Sigmoid colon (tissue), 7 donors: Measurements from ENCODE around the gene TRAM2. TPM values are rescaled to one million over a fixed set of nuclear protein-coding genes. Genes with fewer than 3 reads are reported as not detected.
A peak's percentile ranks its signal among the peaks of the same experiment; 100 is the strongest.

Experiments
- DNase-seq: peaks from one replicate; pipeline ENCODE4 v3.0.0-alpha.2; 2019
- H3K27ac ChIP-seq, 4 donors: fragments of 200-600 bp; sonication (generic); one replicate each; pipeline ENCODE4 v1.5.1; 2016 to 2019; ENCODE audit warnings: mild to moderate bottlenecking in 1 of 4
- H3K27me3 ChIP-seq, 3 donors: fragments of 200-600 bp; sonication (generic); one replicate each; pipeline ENCODE4 v1.5.1; 2019; ENCODE audit warnings: mild to moderate bottlenecking in 1 of 3
- H3K36me3 ChIP-seq, 4 donors: fragments of 200-600 bp; sonication (generic); one replicate each; pipeline ENCODE4 v1.5.1; 2016 to 2019
- H3K4me1 ChIP-seq, 4 donors: fragments of 200-600 bp; sonication (generic); one replicate each; pipeline ENCODE4 v1.5.1; 2017 to 2019
- H3K4me3 ChIP-seq, 4 donors: fragments of 200-600 bp; sonication (generic); one replicate each; pipeline ENCODE4 v1.5.1; 2017 to 2019; ENCODE audit warnings: mild to moderate bottlenecking in 2 of 4, moderate library complexity in 1 of 4
- H3K9me3 ChIP-seq, 4 donors: fragments of 200-600 bp in 3 of 4; sonication (generic) in 3 of 4; one replicate each; pipeline versions ENCODE4 v1.5.1 to v1.6.1; 2013 to 2019
- CTCF ChIP-seq, 4 experiments: fragments of 450-650 bp in 3 of 4; fragments of 200-600 bp in 1 of 4; IDR thresholded peaks; one replicate each; pipeline ENCODE4 v1.5.1; 2016 to 2019; ENCODE audit warnings: antibody characterized with exemption in 4 of 4, mild to moderate bottlenecking in 3 of 4, moderate library complexity in 2 of 4
- EP300 ChIP-seq, 4 donors: sonication (generic); formaldehyde crosslinking; IDR thresholded peaks; one replicate each; pipeline ENCODE4 v1.6.1; 2017; ENCODE audit warnings: antibody characterized with exemption in 4 of 4
- POLR2A ChIP-seq, 2 donors: fragments of 450-650 bp; IDR thresholded peaks; one replicate each; pipeline ENCODE4 v1.6.1; 2016; ENCODE audit warnings: antibody characterized with exemption in 2 of 2, mild to moderate bottlenecking in 2 of 2, moderate library complexity in 2 of 2
- POLR2AphosphoS5 ChIP-seq, 4 donors: sonication (generic); formaldehyde crosslinking; IDR thresholded peaks; one replicate each; pipeline ENCODE4 v1.6.1; 2017; ENCODE audit warnings: antibody characterized with exemption in 4 of 4
- WGBS, 2 donors: extraction: QIAGEN DNeasy Blood & Tissue Kit; methylation state at CpG; one replicate each; pipeline ENCODE4 v1.1.7; 2013; 5-methylcytosine and 5-hydroxymethylcytosine counted together
- intact Hi-C: fragments of 100-400 bp; cut with DNase I; formaldehyde crosslinking; loops from one replicate; pipeline ENCODE4 v1.15.1; 2023
- polyA plus RNA-seq, 3 donors: library from polyadenylated mRNA; stranded (reverse); fragments of 200-250 nt; gene quantifications; one replicate each; pipeline ENCODE4 v1.2.3, GENCODE V29; 2013
- total RNA-seq, 4 donors: library from RNA; depleted of rRNA; stranded (reverse); fragments of >200 nt; gene quantifications; one replicate each; pipeline ENCODE4 v1.1.0, GENCODE V29; 2016
- donor health status: healthy with polysubstance abuse.
- donor health status: Bipolar disorder and iron deficiency.
- donor health status: healthy.

The TRAM2 gene
- total and polyA plus RNA-seq, 7 donors = 1.8 to 15.0 (median 10.7) TPM

DNA sequence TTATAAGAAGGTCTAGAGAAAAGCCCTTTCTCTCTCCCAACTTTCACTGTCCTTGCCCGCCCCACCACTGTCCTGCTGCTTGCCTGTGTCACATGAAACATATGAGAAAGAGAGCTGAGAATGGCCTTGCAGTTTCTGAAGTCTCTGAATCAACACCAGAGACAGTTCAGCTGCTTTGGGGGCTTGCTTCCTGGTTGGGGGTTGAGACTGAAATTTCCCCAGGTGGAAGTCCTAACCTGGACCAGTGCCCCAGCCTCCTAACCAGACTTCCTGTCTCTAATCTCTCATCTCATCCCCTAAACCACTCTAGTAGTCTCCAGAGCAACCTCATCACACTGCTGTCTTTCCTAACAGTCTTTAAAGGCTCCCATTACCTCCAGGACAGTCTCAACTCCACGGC is 10.7 kb downstream of the TRAM2 start:
- H3K4me3 ChIP-seq = no peak overlapping the region
- peak overlapping the region in 3 of 4 donors; percentile 9 to 94 (median 40) for H3K27ac ChIP-seq
- no peaks in the 10 kb centered on the region for H3K27me3 ChIP-seq
- H3K4me1 ChIP-seq = peaks cover 0 to 78% (median 64%) of the 10 kb centered on the region in 4 donors
- TF ChIP-seq POLR2A (IDR thresholded peaks at IDR 0.05) (no peak), EP300 (IDR thresholded peaks at IDR 0.05) (no peak), CTCF (IDR thresholded peaks at IDR 0.05) (no peak), POLR2AphosphoS5 (IDR thresholded peaks at IDR 0.05) (no peak)
- H3K36me3 ChIP-seq = no peaks in the 10 kb centered on the region
- intact Hi-C loops = no loop called here
- 78 to 88% methylated on average over 2 of the region's 2 CpGs for WGBS, 2 donors
- no peak for DNase-seq
- H3K9me3 ChIP-seq = no peaks in the 10 kb centered on the region

- WGBS, 2 donors = 68 to 87% methylated on average over 3 of the region's 3 CpGs
- intact Hi-C loops = no loop called here
- Histone ChIP-seq H3K36me3 (no peaks in the 10 kb centered on the region), H3K4me3 (no peak overlapping the region), H3K27me3 (no peaks in the 10 kb centered on the region), H3K27ac (no peak overlapping the region), H3K9me3 (no peaks in the 10 kb centered on the region), H3K4me1 (peaks cover 0 to 75% (median 60%) of the 10 kb centered on the region in 4 donors)
- no peak for DNase-seq
- TF ChIP-seq EP300 (IDR thresholded peaks at IDR 0.05) (no peak), POLR2AphosphoS5 (IDR thresholded peaks at IDR 0.05) (no peak), POLR2A (IDR thresholded peaks at IDR 0.05) (no peak), CTCF (IDR thresholded peaks at IDR 0.05) (no peak)
These were observed 12.0 kb downstream of the TRAM2 start for GRCh38 chr6:52564856-52565255.

GRCh38 chr6:52562911-52563310 is 13.9 kb downstream of the TRAM2 start:
- Histone ChIP-seq H3K27ac (no peak overlapping the region), H3K36me3 (no peaks in the 10 kb centered on the region), H3K4me1 (peaks cover 0 to 66% (median 57%) of the 10 kb centered on the region in 4 donors), H3K27me3 (no peaks in the 10 kb centered on the region), H3K9me3 (no peaks in the 10 kb centered on the region), H3K4me3 (no peak overlapping the region)
- intact Hi-C loops = no loop called here
- no peak for TF ChIP-seq POLR2AphosphoS5 (IDR thresholded peaks at IDR 0.05)
- no peak for TF ChIP-seq POLR2A (IDR thresholded peaks at IDR 0.05)
- TF ChIP-seq CTCF (IDR thresholded peaks at IDR 0.05) = no peak
- TF ChIP-seq EP300 (IDR thresholded peaks at IDR 0.05) = no peak
- 29 to 67% methylated on average over 3 of the region's 3 CpGs for WGBS, 2 donors
- no peak for DNase-seq

DNA sequence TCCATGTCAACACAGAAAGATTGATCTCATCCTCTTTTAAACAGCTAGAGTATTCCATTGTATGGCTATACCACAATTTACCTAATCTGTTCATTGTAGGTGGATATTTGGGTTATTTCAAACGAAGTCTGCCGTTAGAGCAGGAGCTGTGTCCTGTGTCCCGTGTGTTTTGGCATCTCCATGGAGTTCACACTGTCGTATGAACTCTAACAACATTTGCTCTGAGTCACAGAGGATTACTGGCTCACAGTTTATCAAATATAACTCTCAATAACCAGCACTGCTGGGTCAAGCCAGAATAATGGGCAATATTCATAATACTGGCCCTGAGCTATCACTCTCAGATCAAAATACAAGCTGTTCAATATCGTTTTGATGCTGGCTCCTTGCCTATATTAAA is 16.4 kb downstream of the TRAM2 start:
- H3K9me3 ChIP-seq = no peaks in the 10 kb centered on the region
- intact Hi-C loops = no loop called here
- H3K27me3 ChIP-seq = no peaks in the 10 kb centered on the region
- H3K4me3 ChIP-seq = no peak overlapping the region
- TF ChIP-seq CTCF (IDR thresholded peaks at IDR 0.05) (no peak), EP300 (IDR thresholded peaks at IDR 0.05) (no peak), POLR2AphosphoS5 (IDR thresholded peaks at IDR 0.05) (no peak), POLR2A (IDR thresholded peaks at IDR 0.05) (no peak)
- H3K4me1 ChIP-seq = peaks cover 0 to 67% (median 61%) of the 10 kb centered on the region in 4 donors
- no peaks in the 10 kb centered on the region for H3K36me3 ChIP-seq
- peak overlapping the region in 1 of 4 donors; percentile 30 for H3K27ac ChIP-seq
- DNase-seq = no peak
- 35 to 69% methylated on average over 5 of the region's 5 CpGs for WGBS, 2 donors
